HepG2 (cell line): ENCODE measurements around the gene DYRK1B. TPM values are rescaled to one million over a fixed set of nuclear protein-coding genes. Genes with fewer than 3 reads are reported as not detected.

Experiments
- ATF5 ChIP-seq: sonication (generic); formaldehyde crosslinking; IDR thresholded peaks from 2 replicates; pipeline ENCODE4 v1.4.0; 2020; ENCODE audit warnings: mild to moderate bottlenecking, low read depth, missing genetic modification reagents
- BCLAF1 ChIP-seq: fragments of 450-650 bp; IDR thresholded peaks from 2 replicates; pipeline ENCODE4 v1.6.1; 2017; ENCODE audit warnings: mild to moderate bottlenecking
- CC2D1A ChIP-seq: sonication (generic); formaldehyde crosslinking; IDR thresholded peaks from 2 replicates; pipeline ENCODE4 v1.8.1; 2023; ENCODE audit warnings: mild to moderate bottlenecking, missing genetic modification reagents
- CEBPZ ChIP-seq: IDR thresholded peaks from 2 replicates; pipeline ENCODE4 v1.6.1; 2012; ENCODE audit warnings: low read length, improper control_type of control experiment
- HNRNPH1 ChIP-seq: fragments of 200-400 bp; formaldehyde crosslinking; optimal IDR thresholded peaks from 2 replicates; pipeline ENCODE3; 2017; ENCODE audit warnings: mild to moderate bottlenecking, low read depth, low read length
- HOXA5 ChIP-seq: sonication (generic); formaldehyde crosslinking; IDR thresholded peaks from 2 replicates; pipeline ENCODE4 v1.4.0; 2020; ENCODE audit warnings: missing genetic modification reagents
- MATR3 ChIP-seq: sonication (generic); formaldehyde crosslinking; IDR thresholded peaks from 2 replicates; pipeline ENCODE4 v1.4.0; 2020; ENCODE audit warnings: missing genetic modification reagents
- NCOR1 ChIP-seq: fragments of 200-600 bp; sonication (generic); IDR thresholded peaks from 2 replicates; pipeline ENCODE4 v1.7.0; 2017; ENCODE audit warnings: antibody characterized with exemption, low read length, borderline replicate concordance
- PLRG1 ChIP-seq: fragments of 450-650 bp; conservative IDR thresholded peaks from 2 replicates; pipeline ENCODE4 v1.6.1; 2016
- PRPF4 ChIP-seq: fragments of 200-400 bp; formaldehyde crosslinking; IDR thresholded peaks from 2 replicates; pipeline ENCODE4 v1.6.1; 2016; ENCODE audit warnings: low read length, low read depth; ENCODE audit not compliant: poor library complexity, severe bottlenecking
- ZBTB2 ChIP-seq: sonication (generic); formaldehyde crosslinking; IDR thresholded peaks from 2 replicates; pipeline ENCODE4 v1.8.0; 2022; ENCODE audit warnings: low read depth, missing genetic modification reagents
- ZNF124 ChIP-seq: sonication (generic); formaldehyde crosslinking; IDR thresholded peaks from 2 replicates; pipeline ENCODE4 v1.4.0; 2020; ENCODE audit warnings: missing genetic modification reagents
- ZNF430 ChIP-seq: sonication (generic); formaldehyde crosslinking; IDR thresholded peaks from 2 replicates; pipeline ENCODE4 v1.9.0; 2021; ENCODE audit warnings: mild to moderate bottlenecking, missing genetic modification reagents
- polyA plus RNA-seq, 8 experiments: library from polyadenylated mRNA; depleted of rRNA in 3 of 8; stranded (reverse) in 7 of 8; unstranded in 1 of 8; fragments of >200 nt; fragmentation: Illumina TruSeq in 4 of 8; extraction: Trizol in 4 of 8; gene quantifications; 2 replicates each; pipeline versions ENCODE4 v1.2.1 to v1.2.3, GENCODE V29; 2011 to 2016; ENCODE audit warnings: low read depth in 4 of 8, missing spikeins in 1 of 8, mixed read lengths in 1 of 8; ENCODE audit not compliant: insufficient read depth in 1 of 8
- total RNA-seq, 5 experiments: library from RNA; depleted of rRNA; stranded (reverse); fragments of >200 nt; fragmentation: Illumina TruSeq; extraction: Trizol; gene quantifications; 2 replicates each; pipeline ENCODE4 v1.2.3, GENCODE V29; 2016; ENCODE audit warnings: low read depth in 1 of 5

Gene DYRK1B
- total and polyA plus RNA-seq, 2 of the 13 experiments (the other 11 are each of a cell fraction or from before 2014, with no cell fraction given), result 0.82 to 1.3 TPM

GRCh38 chr19:39845933-39846677 lies 12.1 kb upstream of the DYRK1B start, which contains the start of gene FBL (continued):
- TF ChIP-seq CEBPZ (no peak), ATF5 (CRISPR knock-in tag) (no peak), ZNF124 (CRISPR knock-in tag) (no peak), MATR3 (no peak), HNRNPH1 (no peak), CC2D1A (CRISPR knock-in tag) (no peak), PLRG1 (no peak), NCOR1 (no peak), PRPF4 (no peak), ZBTB2 (CRISPR knock-in tag) (no peak), ZNF430 (CRISPR knock-in tag) (0 out of 2 replicates have a peak, but pooled peaks have one; percentile 72), BCLAF1 (no peak), HOXA5 (peak; percentile 63; the same call in 1 of the 2 replicates)
